Occipital lobe (tissue), 2 donors: ENCODE data around the gene GSTM3. TPM values are rescaled to one million over a fixed set of nuclear protein-coding genes. Genes with fewer than 3 reads are reported as not detected.

ENCODE experiments used
- DNase-seq: peaks from one replicate; lab custom pipeline; 2025; lab: John Stamatoyannopoulos, UW
- total RNA-seq: library from RNA; depleted of rRNA; stranded (reverse); fragments of >200 nt; gene quantifications from one replicate; pipeline ENCODE4 v1.2.3, GENCODE V29; 2014

Gene GSTM3
- total RNA-seq: 69.4 TPM

- no peak for DNase-seq
These were observed at the start of gene GSTM3 for GRCh38 chr1:109740615-109741373. Gene GSTM3, minus strand, starts transcription at chr1:109741038. Its CDS starts 751 bp downstream, at chr1:109740287.

GRCh38 chr1:109790329-109790728, 49.5 kb upstream of the GSTM3 start:
- DNase-seq: no peak

- DNase-seq: no peak
These were observed 48.8 kb upstream of the GSTM3 start for GRCh38 chr1:109789551-109790180.

- no peak for DNase-seq
These were observed 48.1 kb upstream of the GSTM3 start for GRCh38 chr1:109788695-109789521.

GRCh38 chr1:109787845-109788601, 47.2 kb upstream of the GSTM3 start:
- DNase-seq: no peak

GRCh38 chr1:109787211-109787844, 46.5 kb upstream of the GSTM3 start:
- no peak for DNase-seq

- DNase-seq: no peak
These were observed 45.7 kb upstream of the GSTM3 start for GRCh38 chr1:109786531-109787021.

- no peak for DNase-seq
These were observed 45.3 kb upstream of the GSTM3 start for GRCh38 chr1:109786112-109786480.

GRCh38 chr1:109785446-109786111, 44.7 kb upstream of the GSTM3 start:
- DNase-seq: no peak

- no peak for DNase-seq
These were observed 43.9 kb upstream of the GSTM3 start for GRCh38 chr1:109784551-109785252.

GRCh38 chr1:109783436-109783835, 42.6 kb upstream of the GSTM3 start:
- no peak for DNase-seq

GRCh38 chr1:109782927-109783326, 42.1 kb upstream of the GSTM3 start:
- no peak for DNase-seq

- DNase-seq: no peak
These were observed 41.7 kb upstream of the GSTM3 start for GRCh38 chr1:109782514-109782913.

- DNase-seq: no peak
These were observed 41.0 kb upstream of the GSTM3 start for GRCh38 chr1:109781806-109782205.

GRCh38 chr1:109780982-109781381, 40.1 kb upstream of the GSTM3 start:
- DNase-seq: no peak

GRCh38 chr1:109777980-109778625, 37.3 kb upstream of the GSTM3 start:
- DNase-seq: no peak

GRCh38 chr1:109777436-109777835, 36.6 kb upstream of the GSTM3 start:
- no peak for DNase-seq

GRCh38 chr1:109776911-109777310, 36.1 kb upstream of the GSTM3 start:
- peak; percentile 77 for DNase-seq

GRCh38 chr1:109776206-109776835, 35.5 kb upstream of the GSTM3 start:
- DNase-seq: no peak
